HL-60 (cell line): ENCODE data around the gene SUFU.

Source experiments
- DNase-seq, 2 experiments: peaks; one replicate each; pipeline ENCODE4 v3.0.0-alpha.2; 2010 to 2020; ENCODE audit warnings: low read depth in 1 of 2, low spot score in 1 of 2
- H3K27ac ChIP-seq: fragments of 250-450 bp; sonication (Bioruptor Pico); replicated peaks from 2 replicates; pipeline ENCODE4 v1.5.1; 2020; ENCODE audit warnings: mild to moderate bottlenecking, moderate library complexity
- H3K27me3 ChIP-seq: fragments of 250-450 bp; sonication (Bioruptor Pico); 2 replicates; pipeline ENCODE4 v1.5.1; 2021; ENCODE audit warnings: mild to moderate bottlenecking, moderate library complexity; ENCODE audit not compliant: insufficient read depth, poor library complexity, severe bottlenecking
- H3K4me3 ChIP-seq: replicated peaks from 2 replicates; pipeline ENCODE4 v1.5.1; 2011; ENCODE audit warnings: mild to moderate bottlenecking, control low read depth, low read length; ENCODE audit not compliant: insufficient read depth
- GABPA ChIP-seq: IDR thresholded peaks from 2 replicates; pipeline ENCODE4 v1.6.1; 2012; ENCODE audit warnings: low read depth
- POLR2AphosphoS5 ChIP-seq: IDR thresholded peaks from 2 replicates; pipeline ENCODE4 v1.6.1; 2012; ENCODE audit warnings: low read depth
- REST ChIP-seq: IDR thresholded peaks from 2 replicates; pipeline ENCODE4 v1.6.1; 2012; ENCODE audit warnings: low read depth; ENCODE audit not compliant: insufficient replicate concordance
- SPI1 ChIP-seq: IDR thresholded peaks from 2 replicates; pipeline ENCODE4 v1.6.1; 2012; ENCODE audit warnings: low read depth, mild to moderate bottlenecking, borderline replicate concordance
- TF ChIP-seq, protein P1 (sequence below): IDR thresholded peaks from one replicate; pipeline ENCODE4 v1.5.1; 2011; ENCODE audit warnings: low read length, control low read depth, inconsistent platforms; ENCODE audit not compliant: insufficient read depth

SUFU gene

GRCh38 chr10:102492983-102493382 lies 10.8 kb upstream of the SUFU start:
- no peak overlapping the region for H3K27ac ChIP-seq

DNA sequence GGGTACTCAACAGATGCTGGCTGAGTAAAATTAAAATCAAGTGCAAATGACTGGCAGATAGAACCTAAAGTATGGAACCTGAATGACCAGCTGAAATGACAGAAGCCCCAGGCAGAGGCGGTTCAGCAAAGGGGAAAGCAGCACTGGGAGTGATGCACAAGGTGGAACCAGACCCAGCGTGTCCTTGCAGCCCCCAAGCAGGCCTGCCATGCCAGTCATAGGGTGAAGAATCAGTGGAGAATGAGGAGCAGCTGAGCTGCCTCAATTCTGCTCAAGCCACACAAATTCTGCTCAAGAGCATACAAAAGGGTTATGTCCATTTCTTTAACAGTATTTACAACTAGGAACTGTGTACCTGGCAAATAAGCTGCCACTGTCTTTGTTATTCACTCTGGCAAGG lies 10.0 kb upstream of the SUFU start:
- Histone ChIP-seq H3K27ac (no peak overlapping the region), H3K4me3 (no peak overlapping the region), H3K27me3 (no peaks in the 10 kb centered on the region)
- no peak for DNase-seq
- TF ChIP-seq, protein P1, sequence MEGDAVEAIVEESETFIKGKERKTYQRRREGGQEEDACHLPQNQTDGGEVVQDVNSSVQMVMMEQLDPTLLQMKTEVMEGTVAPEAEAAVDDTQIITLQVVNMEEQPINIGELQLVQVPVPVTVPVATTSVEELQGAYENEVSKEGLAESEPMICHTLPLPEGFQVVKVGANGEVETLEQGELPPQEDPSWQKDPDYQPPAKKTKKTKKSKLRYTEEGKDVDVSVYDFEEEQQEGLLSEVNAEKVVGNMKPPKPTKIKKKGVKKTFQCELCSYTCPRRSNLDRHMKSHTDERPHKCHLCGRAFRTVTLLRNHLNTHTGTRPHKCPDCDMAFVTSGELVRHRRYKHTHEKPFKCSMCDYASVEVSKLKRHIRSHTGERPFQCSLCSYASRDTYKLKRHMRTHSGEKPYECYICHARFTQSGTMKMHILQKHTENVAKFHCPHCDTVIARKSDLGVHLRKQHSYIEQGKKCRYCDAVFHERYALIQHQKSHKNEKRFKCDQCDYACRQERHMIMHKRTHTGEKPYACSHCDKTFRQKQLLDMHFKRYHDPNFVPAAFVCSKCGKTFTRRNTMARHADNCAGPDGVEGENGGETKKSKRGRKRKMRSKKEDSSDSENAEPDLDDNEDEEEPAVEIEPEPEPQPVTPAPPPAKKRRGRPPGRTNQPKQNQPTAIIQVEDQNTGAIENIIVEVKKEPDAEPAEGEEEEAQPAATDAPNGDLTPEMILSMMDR, result no peak
- TF ChIP-seq GABPA, result no peak
- no peak for TF ChIP-seq POLR2AphosphoS5
- TF ChIP-seq REST, result no peak
- TF ChIP-seq SPI1, result no peak

More at GRCh38 chr10:102492983-102493382, 10.8 kb upstream of the SUFU start:
- no peak for DNase-seq
- no peak for TF ChIP-seq POLR2AphosphoS5
- TF ChIP-seq, protein P1, result no peak
- TF ChIP-seq REST, result no peak
- no peak for TF ChIP-seq GABPA
- no peak for TF ChIP-seq SPI1
- Histone ChIP-seq H3K4me3 (no peak overlapping the region), H3K27me3 (no peaks in the 10 kb centered on the region)

- Histone ChIP-seq H3K27me3 (no peaks in the 10 kb centered on the region), H3K27ac (no peak overlapping the region), H3K4me3 (no peak overlapping the region)
- no peak for TF ChIP-seq SPI1
- TF ChIP-seq, protein P1, result no peak
- no peak for TF ChIP-seq POLR2AphosphoS5
- no peak for TF ChIP-seq REST
- no peak for TF ChIP-seq GABPA
- DNase-seq, result no peak
Measured at GRCh38 chr10:102497545-102497944, 6.2 kb upstream of the SUFU start.
